H1 (cell line): ENCODE data around the gene OR7D4. TPM values are rescaled to one million over a fixed set of nuclear protein-coding genes. Genes with fewer than 3 reads are reported as not detected.

ENCODE experiments used
- BCL11A ChIP-seq, 2 experiments: IDR thresholded peaks; one replicate each; pipeline ENCODE4 v1.6.1; 2011; ENCODE audit warnings: low read depth in 2 of 2, low read length in 2 of 2, mild to moderate bottlenecking in 2 of 2
- CEBPB ChIP-seq: IDR thresholded peaks from 2 replicates; pipeline ENCODE4 v1.6.1; 2012; ENCODE audit warnings: low read depth, low read length
- CHD2 ChIP-seq: IDR thresholded peaks from 2 replicates; pipeline ENCODE4 v1.6.1; 2012; ENCODE audit warnings: low read length, improper control_type of control experiment
- CHD7 ChIP-seq: fragments of 300-600 bp; sonication (generic); IDR thresholded peaks from 2 replicates; pipeline ENCODE4 v1.7.1; 2012; ENCODE audit warnings: low read length, moderate library complexity, mild to moderate bottlenecking, inconsistent platforms; ENCODE audit not compliant: insufficient replicate concordance
- CREB1 ChIP-seq: IDR thresholded peaks from 2 replicates; pipeline ENCODE4 v1.6.1; 2012; ENCODE audit warnings: inconsistent platforms
- EP300 ChIP-seq, 2 experiments: IDR thresholded peaks; 1 replicate in 1 of 2; 2 replicates in 1 of 2; pipeline ENCODE4 v1.6.1; 2011 to 2012; ENCODE audit warnings: low read depth in 2 of 2, low read length in 2 of 2, mild to moderate bottlenecking in 2 of 2, borderline replicate concordance in 1 of 2, inconsistent platforms in 1 of 2, moderate library complexity in 1 of 2
- HDAC6 ChIP-seq: IDR thresholded peaks from one replicate; pipeline ENCODE4 v1.7.1; 2012; ENCODE audit warnings: low read depth, mild to moderate bottlenecking, inconsistent platforms, low read length, moderate library complexity
- JUND ChIP-seq: IDR thresholded peaks from 2 replicates; pipeline ENCODE4 v1.6.1; 2011; ENCODE audit warnings: mild to moderate bottlenecking, improper control_type of control experiment, low read length
- PHF8 ChIP-seq: fragments of 200-600 bp; sonication (generic); conservative IDR thresholded peaks from 2 replicates; pipeline ENCODE4 v1.7.1; 2012; ENCODE audit warnings: low read depth, mild to moderate bottlenecking, inconsistent platforms, low read length, moderate library complexity
- RBBP5 ChIP-seq: IDR thresholded peaks from 2 replicates; pipeline ENCODE4 v1.7.1; 2012; ENCODE audit warnings: low read depth, mild to moderate bottlenecking, inconsistent platforms, low read length, moderate library complexity, borderline replicate concordance
- SIRT6 ChIP-seq: IDR thresholded peaks from one replicate; pipeline ENCODE4 v1.7.1; 2012; ENCODE audit warnings: low read length, inconsistent platforms
- SP4 ChIP-seq: IDR thresholded peaks from 2 replicates; pipeline ENCODE4 v1.6.1; 2012; ENCODE audit warnings: low read length, inconsistent platforms
- SUZ12 ChIP-seq: fragments of 200-600 bp; sonication (generic); IDR thresholded peaks from 2 replicates; pipeline ENCODE4 v1.6.1; 2012; ENCODE audit warnings: mild to moderate bottlenecking, inconsistent platforms, low read length, moderate library complexity, mixed read lengths
- TEAD4 ChIP-seq: IDR thresholded peaks from 2 replicates; pipeline ENCODE4 v1.6.1; 2012; ENCODE audit warnings: low read depth, low read length, inconsistent platforms, mixed read lengths
- polyA plus RNA-seq, 7 experiments: library from polyadenylated mRNA; depleted of rRNA in 3 of 7; stranded (reverse) in 5 of 7; unstranded in 2 of 7; fragments of >200 nt in 5 of 7; fragments of 200-250 nt in 2 of 7; gene quantifications; 1 replicate in 5 of 7; 2 replicates in 1 of 7; 4 replicates in 1 of 7; pipeline versions ENCODE4 v1.2.1 to v1.2.3, GENCODE V29; 2011 to 2013; ENCODE audit warnings: missing spikeins in 2 of 7, mixed read lengths in 2 of 7
- total RNA-seq: library from RNA; stranded (reverse); fragmentation: NEBNext Ultra II Directional; extraction: Animal tissue kit (Norgen Biotek cat#: 25700); gene quantifications from 2 replicates; pipeline ENCODE4 v1.2.1, GENCODE V29; 2021

OR7D4 gene
- total and polyA plus RNA-seq, 2 of the 8 experiments (the other 6 are each of a cell fraction or from before 2014, with no cell fraction given) = not detected

- TF ChIP-seq CHD7 (no peak), SUZ12 (no peak), PHF8 (no peak), RBBP5 (no peak), CEBPB (no peak), JUND (no peak), TEAD4 (no peak), EP300 (IDR thresholded peaks at IDR 0.05; ENCODE audit: borderline replicate concordance in 1 of 2, low read depth in 2 of 2, low read length in 2 of 2) (no peak), SIRT6 (no peak), BCL11A (IDR thresholded peaks at IDR 0.05; ENCODE audit: low read depth in 2 of 2, low read length in 2 of 2) (no peak), HDAC6 (no peak), CHD2 (no peak), CREB1 (no peak), SP4 (no peak)
Observed at GRCh38 chr19:9178901-9179300, 40.5 kb downstream of the OR7D4 start, which contains the start of gene OR7D2 (continued).
